Osteocyte (in vitro differentiated cells): Measurements from ENCODE around the gene TXNIP. TPM values are rescaled to one million over a fixed set of nuclear protein-coding genes. Genes with fewer than 3 reads are reported as not detected.
A peak's percentile ranks its signal among the peaks of the same experiment; 100 is the strongest.

Experiments
- DNase-seq: peaks from one replicate; pipeline ENCODE4 v3.0.0; 2021; ENCODE audit warnings: mixed read lengths; ENCODE audit not compliant: unreplicated experiment; ENCODE audit errors: extremely low spot score
- H3K27ac Mint-ChIP-seq: one replicate; pipeline ENCODE4 v1.8.0; 2021; ENCODE audit warnings: mild to moderate bottlenecking, mixed read lengths; ENCODE audit not compliant: unreplicated experiment
- H3K27me3 Mint-ChIP-seq: one replicate; pipeline ENCODE4 v1.8.0; 2021; ENCODE audit warnings: mixed read lengths; ENCODE audit not compliant: unreplicated experiment
- H3K36me3 Mint-ChIP-seq: one replicate; pipeline ENCODE4 v1.8.0; 2021; ENCODE audit warnings: mixed read lengths; ENCODE audit not compliant: unreplicated experiment
- H3K4me1 Mint-ChIP-seq: one replicate; pipeline ENCODE4 v1.8.0; 2021; ENCODE audit warnings: mixed read lengths; ENCODE audit not compliant: unreplicated experiment
- H3K4me3 Mint-ChIP-seq: one replicate; pipeline ENCODE4 v1.8.0; 2021; ENCODE audit warnings: mild to moderate bottlenecking, moderate library complexity, mixed read lengths; ENCODE audit not compliant: unreplicated experiment
- H3K9me3 Mint-ChIP-seq: one replicate; pipeline ENCODE4 v1.8.0; 2021; ENCODE audit warnings: mixed read lengths; ENCODE audit not compliant: unreplicated experiment
- CTCF ChIP-seq: fragments of 200-600 bp; sonication (generic); IDR thresholded peaks from 2 replicates; pipeline ENCODE4 v1.5.0; 2021; ENCODE audit warnings: antibody characterized with exemption, mild to moderate bottlenecking, moderate library complexity
- total RNA-seq: library from RNA; stranded (reverse); gene quantifications from 2 replicates; pipeline ENCODE4 v1.2.1, GENCODE V29; 2021

Gene TXNIP
- total RNA-seq, 1 donor from 2014 or later: 246 TPM

GRCh38 chr1:145993618-145994390 lies 2.6 kb downstream of the TXNIP start:
- Mint-ChIP-seq H3K27ac (peak overlapping the region; percentile 96), H3K4me1 (peaks cover 61% of the 10 kb centered on the region), H3K27me3 (no peaks in the 10 kb centered on the region), H3K4me3 (peak overlapping the region; percentile 94), H3K36me3 (peaks cover 38% of the 10 kb centered on the region), H3K9me3 (no peaks in the 10 kb centered on the region)
- DNase-seq: no peak
- TF ChIP-seq CTCF: no peak

GRCh38 chr1:145992958-145993617 lies 3.3 kb downstream of the TXNIP start:
- H3K9me3 Mint-ChIP-seq: no peaks in the 10 kb centered on the region
- H3K27me3 Mint-ChIP-seq: no peaks in the 10 kb centered on the region
- DNase-seq: no peak
- peaks cover 60% of the 10 kb centered on the region for H3K4me1 Mint-ChIP-seq
- H3K36me3 Mint-ChIP-seq: peaks cover 38% of the 10 kb centered on the region
- peak overlapping the region; percentile 75 for H3K27ac Mint-ChIP-seq
- peak overlapping the region; percentile 94 for H3K4me3 Mint-ChIP-seq
- TF ChIP-seq CTCF: no peak

- no peaks in the 10 kb centered on the region for H3K27me3 Mint-ChIP-seq
- no peak for DNase-seq
- no peaks in the 10 kb centered on the region for H3K9me3 Mint-ChIP-seq
- no peak for TF ChIP-seq CTCF
- peak overlapping the region; percentile 94 for H3K4me3 Mint-ChIP-seq
- H3K4me1 Mint-ChIP-seq: peaks cover 55% of the 10 kb centered on the region
- H3K27ac Mint-ChIP-seq: peak overlapping the region; percentile 75
- H3K36me3 Mint-ChIP-seq: peaks cover 38% of the 10 kb centered on the region
Measured at GRCh38 chr1:145992502-145992936, 3.9 kb downstream of the TXNIP start.

GRCh38 chr1:145991735-145992412 lies 4.5 kb downstream of the TXNIP start:
- Mint-ChIP-seq H3K36me3 (peaks cover 38% of the 10 kb centered on the region), H3K27ac (peak overlapping the region; percentile 75), H3K9me3 (no peaks in the 10 kb centered on the region), H3K27me3 (no peaks in the 10 kb centered on the region), H3K4me3 (peak overlapping the region; percentile 94), H3K4me1 (peaks cover 49% of the 10 kb centered on the region)
- DNase-seq: no peak
- no peak for TF ChIP-seq CTCF
